ENCODE results near the gene RHOBTB1.

- TF ChIP-seq POLR2A (IDR thresholded peaks at IDR 0.05) (no peak), CTCF (IDR thresholded peaks at IDR 0.05) (no peak)
Measured at GRCh38 chr10:60856405-60856804, 87.6 kb downstream of the RHOBTB1 start.
